Naive B cell (primary cell): Measurements from ENCODE around the gene MRAP. TPM values are rescaled to one million over a fixed set of nuclear protein-coding genes. Genes with fewer than 3 reads are reported as not detected.

Experiments
- ATAC-seq, 2 donors: fragments of 150-1000 bp; cut with Tn5 transposase; 2 replicates each; pipeline ENCODE4 v1.10.0; 2021; ENCODE audit warnings: low read depth in 2 of 2, mild to moderate bottlenecking in 2 of 2, moderate library complexity in 2 of 2
- DNase-seq: peaks from one replicate; pipeline ENCODE4 v3.0.0; 2022
- H3K27ac Mint-ChIP-seq, 6 donors: one replicate each; pipeline ENCODE4 v1.8.0; 2020 to 2022; ENCODE audit warnings: mild to moderate bottlenecking in 6 of 6, mixed read lengths in 6 of 6, moderate library complexity in 5 of 6, inconsistent platforms in 2 of 6
- H3K27me3 Mint-ChIP-seq, 3 donors: one replicate each; pipeline ENCODE4 v1.8.0; 2021 to 2022; ENCODE audit warnings: mixed read lengths in 3 of 3, mild to moderate bottlenecking in 1 of 3
- H3K36me3 Mint-ChIP-seq, 2 donors: one replicate each; pipeline ENCODE4 v1.8.0; 2020 to 2022; ENCODE audit warnings: mixed read lengths in 2 of 2, inconsistent platforms in 1 of 2, mild to moderate bottlenecking in 1 of 2
- H3K4me1 Mint-ChIP-seq, 3 donors: one replicate each; pipeline ENCODE4 v1.8.0; 2020 to 2022; ENCODE audit warnings: mixed read lengths in 3 of 3, inconsistent platforms in 1 of 3, mild to moderate bottlenecking in 1 of 3, moderate library complexity in 1 of 3
- H3K4me3 Mint-ChIP-seq, 8 donors: one replicate each; pipeline ENCODE4 v1.8.0; 2020 to 2022; ENCODE audit warnings: mild to moderate bottlenecking in 8 of 8, mixed read lengths in 8 of 8, moderate library complexity in 8 of 8, inconsistent platforms in 2 of 8
- H3K9me3 Mint-ChIP-seq, 7 donors: one replicate each; pipeline ENCODE4 v1.8.0; 2020 to 2022; ENCODE audit warnings: mixed read lengths in 7 of 7, mild to moderate bottlenecking in 5 of 7, inconsistent platforms in 2 of 7, moderate library complexity in 1 of 7
- polyA plus RNA-seq, 6 donors: library from polyadenylated mRNA; unstranded; fragments of 300-500 nt; fragmentation: Illumina TruSeq; gene quantifications; one replicate each; pipeline ENCODE4 v1.2.3, GENCODE V29; 2021; ENCODE audit warnings: low read depth in 6 of 6

Gene MRAP
- polyA plus RNA-seq, 6 donors from 2014 or later = not detected

DNA sequence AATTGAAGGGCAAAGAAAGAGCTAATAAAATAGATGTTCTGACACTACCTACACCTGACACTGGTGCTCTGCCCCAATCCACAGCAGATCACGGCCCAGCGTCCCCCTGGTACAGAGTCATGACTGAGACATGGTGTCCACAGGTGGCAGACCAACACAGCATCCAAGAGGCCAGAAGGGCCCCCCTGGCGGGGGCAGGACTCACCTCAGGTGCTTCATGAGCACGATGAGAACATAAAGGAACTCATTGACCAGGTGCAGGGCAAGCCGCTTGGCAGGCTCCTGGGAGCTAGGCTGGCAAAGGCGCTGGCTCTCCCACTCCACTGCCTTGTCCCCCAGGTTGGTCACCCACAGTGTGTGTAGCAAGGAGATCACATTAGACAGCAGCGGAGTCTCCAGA, 20.4 kb downstream of the MRAP start:
- Mint-ChIP-seq H3K36me3 (peaks cover 10 to 37% of the 10 kb centered on the region in 2 donors), H3K4me1 (no peaks in the 10 kb centered on the region), H3K9me3 (no peaks in the 10 kb centered on the region), H3K27ac (no peak overlapping the region), H3K27me3 (no peaks in the 10 kb centered on the region), H3K4me3 (no peak overlapping the region)
- no peak for ATAC-seq
- no peak for DNase-seq

DNA sequence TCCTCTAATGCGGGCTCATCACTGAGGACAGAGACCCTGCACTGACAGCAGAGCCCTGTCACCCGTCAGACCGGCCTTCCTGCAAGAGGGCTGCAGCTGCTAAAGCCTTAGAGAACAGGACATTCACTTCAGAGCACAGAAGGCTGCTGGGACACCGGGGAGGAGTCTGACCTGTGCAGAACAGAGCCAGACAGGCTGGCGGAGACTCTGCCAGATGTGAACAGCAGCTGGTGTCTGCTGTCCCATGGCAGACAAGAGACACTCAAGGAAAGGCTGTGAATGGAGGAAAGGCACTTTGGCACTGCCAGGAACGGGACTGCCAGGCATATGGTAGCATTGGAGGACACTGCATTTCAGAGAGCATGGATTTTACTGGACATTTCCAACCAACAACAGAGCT, 21.4 kb downstream of the MRAP start:
- Mint-ChIP-seq H3K4me3 (no peak overlapping the region), H3K36me3 (peaks cover 20 to 44% of the 10 kb centered on the region in 2 donors), H3K9me3 (no peaks in the 10 kb centered on the region), H3K27me3 (no peaks in the 10 kb centered on the region), H3K4me1 (no peaks in the 10 kb centered on the region), H3K27ac (peak overlapping the region in 1 of 6 donors; percentile 63)
- ATAC-seq (no peak), DNase-seq (no peak)

DNA sequence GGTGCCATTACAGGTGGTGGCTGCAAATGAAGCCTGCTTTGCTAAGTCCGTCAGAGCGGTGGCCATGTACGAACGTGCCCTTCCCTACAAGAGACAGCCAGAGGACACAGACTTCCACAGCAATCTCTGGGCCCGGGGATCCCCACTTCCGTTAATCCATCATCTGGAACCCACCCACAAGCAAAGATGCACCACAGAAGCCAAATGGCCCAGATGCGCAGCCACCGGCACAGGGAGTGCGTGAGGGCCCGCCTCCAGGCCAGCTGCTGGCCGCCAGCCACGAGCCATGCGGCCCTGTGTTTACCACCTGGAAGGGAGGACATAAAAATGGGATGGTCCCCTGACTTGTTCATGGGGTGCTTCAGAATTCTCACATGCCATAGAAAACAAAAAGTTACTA, 22.1 kb downstream of the MRAP start:
- Mint-ChIP-seq H3K27ac (peak overlapping the region in 1 of 6 donors; percentile 15), H3K27me3 (no peaks in the 10 kb centered on the region), H3K36me3 (peaks cover 27 to 50% of the 10 kb centered on the region in 2 donors), H3K9me3 (no peaks in the 10 kb centered on the region), H3K4me3 (no peak overlapping the region), H3K4me1 (no peaks in the 10 kb centered on the region)
- ATAC-seq = no peak
- no peak for DNase-seq

DNA sequence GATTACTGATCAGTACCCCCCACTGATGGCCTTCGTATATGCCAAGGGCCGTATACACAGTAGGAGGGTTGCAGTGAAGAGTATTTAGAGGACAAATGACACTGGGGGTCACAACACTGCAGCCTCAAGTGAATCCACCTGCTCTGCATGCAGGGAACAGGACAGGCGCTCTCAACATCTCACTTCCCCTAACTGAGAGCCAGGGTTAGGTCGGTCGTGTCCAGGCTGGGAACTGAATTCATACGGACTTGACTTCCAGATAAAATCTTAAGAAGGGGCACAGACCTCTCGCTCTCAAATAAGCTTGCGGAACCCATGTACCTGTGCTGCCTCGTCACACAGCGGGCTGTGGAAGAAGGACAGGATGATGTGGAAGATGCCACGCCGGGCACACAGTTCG, 22.8 kb downstream of the MRAP start:
- peaks cover 34 to 57% of the 10 kb centered on the region in 2 donors for H3K36me3 Mint-ChIP-seq
- H3K4me3 Mint-ChIP-seq = no peak overlapping the region
- H3K27ac Mint-ChIP-seq = no peak overlapping the region
- ATAC-seq (no peak), DNase-seq (no peak)
- H3K9me3 Mint-ChIP-seq = no peaks in the 10 kb centered on the region
- no peaks in the 10 kb centered on the region for H3K4me1 Mint-ChIP-seq
- no peaks in the 10 kb centered on the region for H3K27me3 Mint-ChIP-seq

DNA sequence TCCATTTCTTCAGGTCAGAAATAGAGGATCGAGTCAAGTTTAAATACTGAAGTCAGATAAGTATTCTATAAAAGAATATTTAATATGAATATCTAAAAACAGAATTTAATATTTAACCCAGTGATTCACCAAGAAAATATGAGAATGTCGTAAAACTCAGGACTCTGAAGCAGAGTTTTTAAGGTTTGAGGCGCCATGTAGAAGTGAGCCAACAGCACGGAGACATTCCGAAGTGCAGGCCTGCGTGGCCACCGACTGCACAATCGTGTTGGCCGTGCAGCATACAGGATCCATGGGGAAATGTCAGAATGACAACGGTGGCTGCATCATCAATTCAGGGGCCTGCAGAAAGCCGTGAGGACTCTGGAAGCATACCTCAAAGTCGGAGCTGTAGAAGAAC, 23.4 kb downstream of the MRAP start:
- Mint-ChIP-seq H3K27me3 (no peaks in the 10 kb centered on the region), H3K27ac (no peak overlapping the region), H3K4me1 (no peaks in the 10 kb centered on the region), H3K9me3 (peaks cover 0 to 3% (median 0%) of the 10 kb centered on the region in 7 donors), H3K36me3 (peaks cover 41 to 63% of the 10 kb centered on the region in 2 donors), H3K4me3 (no peak overlapping the region)
- ATAC-seq (no peak), DNase-seq (no peak)

DNA sequence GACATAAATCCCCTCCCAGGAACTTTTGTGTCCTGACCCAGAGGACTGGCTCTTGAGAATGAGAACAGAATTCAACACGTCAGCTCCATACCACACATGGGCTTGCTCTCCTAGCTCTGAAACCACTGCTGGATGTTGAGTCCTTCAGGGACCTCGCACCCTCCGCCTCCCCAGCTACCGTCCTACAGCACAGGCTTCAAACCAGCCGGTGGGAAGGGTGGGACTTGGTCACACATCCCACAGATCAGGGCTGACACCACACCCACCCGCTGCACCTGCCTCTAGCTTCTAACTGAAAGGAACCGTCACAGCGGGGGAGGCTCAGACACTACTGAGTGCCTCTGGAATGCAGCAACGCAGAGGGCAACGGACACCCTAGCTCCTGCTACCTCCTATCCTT, 24.0 kb downstream of the MRAP start:
- DNase-seq = no peak
- H3K4me1 Mint-ChIP-seq = no peaks in the 10 kb centered on the region
- H3K27me3 Mint-ChIP-seq = no peaks in the 10 kb centered on the region
- no peak for ATAC-seq
- peaks cover 0 to 4% (median 0%) of the 10 kb centered on the region in 7 donors for H3K9me3 Mint-ChIP-seq
- peak overlapping the region in 1 of 6 donors; percentile 11 for H3K27ac Mint-ChIP-seq
- no peak overlapping the region for H3K4me3 Mint-ChIP-seq
- H3K36me3 Mint-ChIP-seq = peaks cover 46 to 63% of the 10 kb centered on the region in 2 donors

DNA sequence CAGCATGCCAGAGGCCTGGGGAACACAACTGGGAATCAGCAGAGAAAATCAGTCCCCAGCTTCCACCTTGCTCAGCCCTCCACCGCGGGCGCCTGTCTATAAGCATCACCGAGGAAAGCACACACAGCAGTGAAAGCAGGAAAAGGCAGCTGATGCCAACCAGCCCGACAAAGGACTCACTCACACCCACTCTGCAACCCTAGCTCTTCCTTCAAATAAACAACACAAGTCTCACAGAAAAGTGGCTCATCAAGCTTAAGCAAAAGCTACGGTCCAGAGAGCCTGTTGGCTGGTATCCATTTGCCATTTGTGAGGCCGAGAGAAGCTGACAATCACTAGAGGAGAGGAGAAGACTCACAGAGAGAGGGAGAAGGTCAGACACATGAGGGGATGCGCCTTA, 27.1 kb downstream of the MRAP start:
- Mint-ChIP-seq H3K9me3 (peaks cover 0 to 5% (median 0%) of the 10 kb centered on the region in 7 donors), H3K27me3 (no peaks in the 10 kb centered on the region), H3K27ac (peak overlapping the region in 1 of 6 donors; percentile 67), H3K4me3 (no peak overlapping the region), H3K4me1 (no peaks in the 10 kb centered on the region), H3K36me3 (peaks cover 52 to 63% of the 10 kb centered on the region in 2 donors)
- ATAC-seq (no peak), DNase-seq (no peak)

DNA sequence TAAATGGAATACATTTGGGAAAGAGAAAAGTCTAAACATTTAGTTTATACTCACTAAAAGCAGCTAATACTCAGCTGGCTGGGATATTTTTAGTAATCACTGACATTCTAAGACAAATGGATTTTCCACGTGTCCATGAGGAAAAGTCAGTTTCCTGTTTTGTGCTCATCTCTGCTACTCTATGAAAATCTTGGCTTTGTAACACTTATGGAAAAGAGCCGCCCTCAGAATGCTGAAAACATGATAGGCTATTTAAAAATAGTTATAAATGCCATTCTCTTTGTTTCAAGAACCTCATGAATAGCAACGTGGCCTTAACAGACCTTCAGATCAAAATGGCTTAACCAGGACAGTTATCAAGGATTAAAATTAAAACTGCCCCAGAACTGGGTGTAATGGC, 29.9 kb downstream of the MRAP start:
- Mint-ChIP-seq H3K27ac (no peak overlapping the region), H3K27me3 (no peaks in the 10 kb centered on the region), H3K9me3 (peaks cover 0 to 5% (median 4%) of the 10 kb centered on the region in 7 donors), H3K36me3 (peaks cover 58 to 81% of the 10 kb centered on the region in 2 donors), H3K4me3 (no peak overlapping the region), H3K4me1 (peaks cover 5 to 6% (median 6%) of the 10 kb centered on the region in 3 donors)
- DNase-seq (no peak), ATAC-seq (no peak)

DNA sequence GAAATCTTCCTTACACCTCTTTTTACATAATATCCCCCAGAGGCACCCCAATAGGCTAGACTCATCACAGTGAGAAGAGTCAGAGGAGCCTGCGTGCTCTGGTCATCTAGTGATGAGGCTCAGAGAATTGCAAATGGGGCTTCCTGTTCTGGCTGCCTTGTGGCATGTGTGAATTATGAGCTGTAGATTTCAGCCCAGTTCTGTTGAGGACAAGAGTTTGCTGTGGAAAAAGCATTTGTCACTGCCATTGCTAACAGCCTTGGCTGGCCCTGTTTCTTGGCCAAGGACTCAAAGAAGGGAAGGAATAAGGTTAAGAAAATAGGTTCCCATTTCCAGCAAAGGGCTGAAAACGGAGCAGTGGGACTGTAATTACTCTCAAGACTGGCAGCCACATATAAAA, 30.7 kb downstream of the MRAP start:
- no peak for DNase-seq
- H3K27me3 Mint-ChIP-seq = no peaks in the 10 kb centered on the region
- no peak overlapping the region for H3K4me3 Mint-ChIP-seq
- H3K36me3 Mint-ChIP-seq = peaks cover 59 to 83% of the 10 kb centered on the region in 2 donors
- peaks cover 5 to 6% (median 6%) of the 10 kb centered on the region in 3 donors for H3K4me1 Mint-ChIP-seq
- H3K9me3 Mint-ChIP-seq = peaks cover 0 to 5% (median 4%) of the 10 kb centered on the region in 7 donors
- no peak for ATAC-seq
- H3K27ac Mint-ChIP-seq = peak overlapping the region in 1 of 6 donors; percentile 2

DNA sequence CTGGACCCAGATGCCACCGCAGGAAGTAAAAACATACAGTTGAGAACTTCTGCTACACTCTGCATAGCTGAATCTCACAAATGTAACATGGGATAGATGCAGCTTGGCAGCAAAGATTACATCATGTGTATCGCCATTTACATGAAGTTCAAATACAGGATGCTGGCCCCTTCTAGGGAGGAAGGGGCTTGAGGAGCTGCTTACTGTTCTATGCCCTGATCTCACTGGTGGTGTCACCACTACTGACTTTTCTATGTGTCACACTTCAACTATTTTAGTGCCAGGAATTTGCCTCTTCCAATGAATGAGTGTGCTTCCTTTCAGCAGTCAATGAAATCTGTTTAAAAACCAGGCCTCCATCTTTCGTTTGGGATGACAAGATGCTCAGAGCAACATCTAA, 31.1 kb downstream of the MRAP start:
- H3K9me3 Mint-ChIP-seq = peaks cover 0 to 5% (median 4%) of the 10 kb centered on the region in 7 donors
- no peak overlapping the region for H3K27ac Mint-ChIP-seq
- no peaks in the 10 kb centered on the region for H3K27me3 Mint-ChIP-seq

DNA sequence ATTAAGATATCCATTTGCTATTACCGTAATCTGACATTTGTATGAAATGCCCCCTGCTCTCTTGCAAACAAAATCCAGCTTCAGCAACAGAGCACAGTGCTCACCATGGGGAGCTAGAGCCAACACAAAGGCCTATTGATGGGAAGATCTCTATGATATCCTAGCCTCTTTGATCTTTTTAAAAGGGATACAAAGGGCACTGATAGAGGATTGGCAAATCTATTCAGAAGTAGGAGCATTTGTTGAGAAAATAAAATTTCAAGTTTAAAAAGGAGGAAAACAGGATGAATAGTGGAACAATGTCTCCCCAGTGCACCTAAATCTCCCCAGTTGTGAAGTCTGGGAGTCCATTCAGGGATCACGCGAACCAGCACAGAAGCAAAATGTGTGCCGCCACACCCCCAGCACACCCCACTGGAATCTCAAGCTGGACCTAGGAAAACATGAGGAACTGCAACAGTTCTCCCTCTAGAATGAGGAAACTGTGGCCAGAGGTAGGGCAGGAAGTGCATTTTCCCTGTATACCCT, 32.2 kb downstream of the MRAP start:
- Mint-ChIP-seq H3K27ac (no peak overlapping the region), H3K4me3 (no peak overlapping the region), H3K4me1 (peaks cover 5 to 10% (median 6%) of the 10 kb centered on the region in 3 donors), H3K9me3 (peaks cover 0 to 5% (median 4%) of the 10 kb centered on the region in 7 donors), H3K27me3 (no peaks in the 10 kb centered on the region), H3K36me3 (peaks cover 56 to 77% of the 10 kb centered on the region in 2 donors)
- ATAC-seq (no peak), DNase-seq (no peak)

More for the DNA sequence above, 31.1 kb downstream of the MRAP start:
- DNase-seq (no peak), ATAC-seq (no peak)
- no peak overlapping the region for H3K4me3 Mint-ChIP-seq
- peaks cover 56 to 79% of the 10 kb centered on the region in 2 donors for H3K36me3 Mint-ChIP-seq
- peaks cover 5 to 6% (median 6%) of the 10 kb centered on the region in 3 donors for H3K4me1 Mint-ChIP-seq

DNA sequence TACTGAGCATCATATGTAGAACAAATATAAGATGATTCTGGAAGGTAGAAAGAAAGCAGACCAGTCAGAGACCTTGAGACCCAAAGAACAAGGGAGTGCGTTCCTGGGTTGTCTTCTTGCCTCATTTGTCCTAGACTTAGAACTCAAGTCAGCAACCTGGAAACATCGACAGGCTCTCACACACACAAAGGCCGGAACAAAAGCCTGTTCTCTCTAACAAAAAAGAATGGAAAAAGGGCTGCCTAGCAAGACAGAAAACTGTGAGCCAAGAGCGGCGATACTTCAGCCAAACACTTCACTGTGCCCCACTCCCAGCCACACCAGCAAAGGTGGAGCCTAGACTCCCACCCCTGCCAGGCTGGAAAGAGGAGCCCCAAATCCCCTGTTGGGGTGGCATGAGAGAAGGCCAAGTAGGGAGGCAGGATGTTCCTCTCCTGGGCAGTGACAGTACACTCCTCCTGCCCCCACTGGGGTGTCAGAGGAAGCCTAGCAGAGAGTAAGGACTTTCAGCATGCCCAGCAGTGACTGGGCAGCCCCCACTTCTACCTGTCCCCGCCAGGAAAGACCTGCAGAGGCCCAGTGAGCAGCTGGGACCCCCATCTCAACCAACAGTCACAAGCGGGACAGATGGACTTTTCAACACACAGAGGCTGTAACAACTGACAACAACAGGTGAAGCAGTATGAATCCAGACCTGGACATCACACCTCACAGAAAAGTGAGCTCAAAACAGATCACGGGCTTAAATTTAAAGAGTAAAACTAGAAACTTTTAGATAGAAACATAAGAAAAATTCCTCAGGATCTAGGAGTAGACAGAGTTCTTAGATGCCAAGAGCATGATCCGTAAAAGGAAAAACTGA, 33.0 kb downstream of the MRAP start:
- Mint-ChIP-seq H3K4me3 (no peak overlapping the region), H3K4me1 (peaks cover 5 to 10% (median 6%) of the 10 kb centered on the region in 3 donors), H3K9me3 (peaks cover 0 to 5% (median 3%) of the 10 kb centered on the region in 7 donors), H3K36me3 (peaks cover 56 to 71% of the 10 kb centered on the region in 2 donors), H3K27me3 (no peaks in the 10 kb centered on the region), H3K27ac (peak overlapping the region in 1 of 6 donors; percentile 17)
- ATAC-seq (no peak), DNase-seq (no peak)

DNA sequence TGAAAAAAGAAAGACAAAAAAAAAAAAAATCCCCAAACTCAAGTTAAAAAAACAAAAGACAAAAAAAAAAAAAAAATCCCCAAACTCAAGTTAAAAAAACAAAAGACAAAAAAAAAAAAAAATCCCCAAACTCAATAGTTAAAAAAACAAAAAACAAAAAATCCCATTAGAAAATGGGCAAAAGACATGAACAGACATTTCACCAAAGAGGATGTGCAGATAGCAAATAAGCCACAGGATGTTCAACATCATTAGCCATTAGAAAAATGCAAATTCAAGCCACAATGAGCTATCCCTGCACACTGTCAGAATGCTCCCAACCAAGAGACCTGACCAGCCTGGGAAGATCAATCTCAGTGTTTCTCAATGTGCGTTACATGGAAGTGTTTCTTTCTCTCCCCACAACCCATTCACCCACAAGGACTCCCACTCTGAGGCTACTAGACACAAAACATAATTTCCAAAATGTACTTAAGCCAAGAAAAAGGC, 33.9 kb downstream of the MRAP start:
- Mint-ChIP-seq H3K36me3 (peaks cover 56 to 67% of the 10 kb centered on the region in 2 donors), H3K27me3 (no peaks in the 10 kb centered on the region), H3K4me1 (peaks cover 6 to 10% (median 9%) of the 10 kb centered on the region in 3 donors), H3K27ac (peak overlapping the region in 4 of 6 donors; percentile 7 to 42 (median 35)), H3K9me3 (peaks cover 0 to 5% (median 1%) of the 10 kb centered on the region in 7 donors), H3K4me3 (peak overlapping the region in 1 of 8 donors; percentile 27)
- ATAC-seq = no peak
- DNase-seq = no peak
